ENCODE results near the gene PPP1R7.

Gene PPP1R7

DNA sequence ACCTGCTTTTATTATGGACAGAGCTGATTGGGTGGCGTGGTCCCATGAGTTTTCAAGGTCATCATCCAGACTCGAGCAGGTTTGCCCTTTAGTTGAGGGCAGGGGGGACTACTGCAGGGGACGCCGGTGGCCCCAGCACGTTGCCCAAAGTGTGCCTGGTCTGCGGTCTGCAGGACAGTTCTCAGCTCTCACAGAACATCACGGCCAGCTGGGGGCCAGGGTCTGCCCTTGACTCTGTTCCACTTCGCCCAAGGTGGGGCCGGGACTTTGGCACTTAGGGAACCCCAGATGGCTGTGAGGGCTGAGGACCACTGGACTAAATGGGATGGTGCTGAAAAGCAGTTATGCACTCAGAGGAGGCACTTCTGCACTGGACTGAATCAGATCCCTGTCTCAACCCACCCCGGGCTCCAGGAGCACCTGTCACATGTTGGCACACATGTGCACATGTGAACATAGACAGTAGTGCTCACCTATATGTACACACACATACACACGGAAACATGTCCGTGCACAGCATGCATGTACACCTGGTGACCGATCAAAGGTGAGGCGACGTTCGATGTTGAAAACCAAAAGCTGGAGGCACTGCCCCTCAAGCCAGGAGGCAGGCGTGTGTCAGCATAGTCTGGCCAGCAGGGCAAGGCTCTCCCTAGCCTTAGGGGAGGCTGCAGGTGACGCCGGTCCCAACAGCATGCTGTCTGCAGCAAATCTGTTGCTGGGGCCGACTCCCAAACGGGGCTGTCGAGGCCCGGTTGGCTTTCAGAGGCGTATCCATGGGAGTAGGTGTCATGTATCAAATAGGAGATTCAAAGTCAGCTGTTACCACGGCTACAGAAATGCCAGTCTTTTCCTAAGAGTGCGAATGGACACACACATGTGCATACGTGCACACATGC, 48.4 kb downstream of the PPP1R7 start:
- DNase-seq, result no peak

DNA sequence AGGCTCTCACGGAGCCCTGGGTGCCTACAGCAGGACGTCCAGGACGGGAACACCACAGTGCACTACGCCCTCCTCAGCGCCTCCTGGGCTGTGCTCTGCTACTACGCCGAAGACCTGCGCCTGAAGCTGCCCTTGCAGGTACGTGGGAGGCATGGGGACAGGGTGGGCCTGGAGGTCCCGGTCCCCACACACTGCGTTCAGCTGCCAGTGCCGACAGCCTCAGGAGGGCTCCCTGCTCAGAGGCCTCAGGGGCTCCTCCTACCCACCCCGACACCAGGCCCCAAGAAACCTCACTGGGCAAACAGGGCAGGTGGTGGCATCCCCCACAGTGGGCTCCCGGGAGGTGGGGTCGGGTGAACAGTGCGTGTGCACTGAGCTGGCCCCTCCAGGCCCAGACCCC, 49.0 kb downstream of the PPP1R7 start:
- DNase-seq, result no peak

DNA sequence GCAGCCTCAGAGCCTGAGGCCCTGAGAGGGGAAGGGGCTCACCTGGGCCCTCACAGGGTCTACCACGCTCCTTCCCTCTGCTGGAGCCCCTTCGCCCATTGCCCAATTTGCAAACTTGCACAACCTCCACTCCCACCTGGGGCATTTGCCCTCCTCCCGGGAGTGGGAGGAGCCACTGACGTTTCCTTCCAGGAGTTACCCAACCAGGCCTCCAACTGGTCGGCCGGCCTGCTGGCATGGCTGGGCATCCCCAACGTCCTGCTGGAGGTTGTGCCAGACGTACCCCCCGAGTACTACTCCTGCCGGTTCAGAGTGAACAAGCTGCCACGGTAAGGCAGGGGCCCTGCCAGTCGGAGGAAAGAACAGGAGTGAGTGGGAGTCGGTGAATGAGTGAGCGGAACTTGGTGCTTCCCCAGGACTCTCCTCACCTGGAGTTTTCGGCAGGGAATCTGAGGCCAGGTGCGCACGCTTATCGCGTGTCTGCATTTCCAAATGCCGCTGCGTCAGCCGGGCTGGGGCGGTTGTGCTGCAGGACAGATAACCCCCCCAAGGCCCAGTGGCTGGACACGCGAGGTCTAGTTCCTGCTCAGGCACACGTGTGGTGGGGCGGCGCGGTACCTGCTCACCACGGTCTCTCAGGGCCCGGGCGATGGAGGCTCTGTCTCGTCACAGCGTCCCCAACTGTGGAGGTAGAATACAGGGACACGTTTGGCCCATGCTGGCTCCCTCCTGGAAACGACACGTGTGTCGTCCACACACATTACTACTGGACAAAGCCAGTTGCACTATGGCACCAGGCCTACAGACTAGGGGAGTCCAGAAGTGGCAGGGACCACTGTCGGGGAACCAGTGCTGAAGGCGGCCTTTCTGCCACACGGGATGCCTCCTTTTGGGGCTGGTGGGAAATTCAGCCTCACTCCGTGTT, 49.9 kb downstream of the PPP1R7 start:
- no peak for DNase-seq

- DNase-seq, result no peak
Measured at GRCh38 chr2:241200822-241201395, 50.6 kb downstream of the PPP1R7 start.

DNA sequence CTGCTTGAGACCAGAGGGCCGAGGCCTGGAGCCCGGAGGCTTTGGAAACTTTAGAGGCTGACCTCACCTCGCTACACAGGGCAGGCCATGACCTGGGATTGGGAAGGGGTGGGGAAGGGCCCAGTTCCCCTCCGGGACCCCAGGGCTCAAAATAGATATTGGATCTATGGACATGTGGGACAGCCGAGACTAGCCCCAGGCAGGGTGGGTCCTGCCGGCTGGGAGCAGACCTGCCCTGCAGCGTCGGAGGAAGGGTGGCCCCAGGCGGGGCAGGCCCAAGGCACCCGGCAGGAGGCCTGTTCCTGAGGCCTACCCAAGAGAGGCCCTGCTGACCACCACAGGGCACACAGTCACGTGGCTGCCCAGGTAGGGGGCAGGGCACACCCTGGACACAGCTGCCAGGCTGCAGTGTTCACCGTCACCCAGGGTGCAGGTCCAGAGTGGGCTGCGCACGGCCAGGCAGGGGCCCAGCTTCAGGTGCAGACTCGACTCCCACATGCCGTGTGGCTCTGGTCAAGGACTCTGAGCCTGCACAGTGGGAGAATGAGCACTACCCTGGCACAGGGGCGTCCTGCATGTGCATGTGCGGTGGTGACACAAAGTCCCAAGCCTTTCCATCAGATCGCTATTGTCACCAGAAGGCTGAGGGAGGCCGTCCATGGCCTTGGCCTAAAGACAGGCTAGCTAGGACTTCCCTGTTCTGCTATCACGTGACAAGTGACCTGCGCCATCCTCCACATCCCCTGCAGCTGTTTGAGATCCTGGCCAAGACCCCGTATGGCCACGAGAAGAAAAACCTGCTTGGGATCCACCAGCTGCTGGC, 51.4 kb downstream of the PPP1R7 start:
- DNase-seq, result no peak

DNA sequence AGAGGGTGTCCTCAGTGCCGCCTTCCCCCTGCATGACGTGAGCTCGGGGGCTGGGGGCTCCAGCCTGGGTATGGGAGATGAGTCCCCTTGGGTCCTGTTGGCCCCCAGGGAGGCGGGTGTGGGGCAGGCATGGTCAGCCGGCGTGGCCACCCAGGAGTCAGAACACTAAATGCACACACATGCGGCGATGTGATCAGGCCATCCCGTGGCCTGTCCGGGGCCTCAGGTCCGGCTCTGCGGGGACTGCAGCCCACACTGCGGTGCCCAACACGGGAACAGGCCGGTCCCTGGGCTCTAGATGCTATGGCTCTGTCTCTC, 52.0 kb downstream of the PPP1R7 start:
- no peak for DNase-seq

- no peak for DNase-seq
Measured at GRCh38 chr2:241202681-241203080, 52.4 kb downstream of the PPP1R7 start.

DNA sequence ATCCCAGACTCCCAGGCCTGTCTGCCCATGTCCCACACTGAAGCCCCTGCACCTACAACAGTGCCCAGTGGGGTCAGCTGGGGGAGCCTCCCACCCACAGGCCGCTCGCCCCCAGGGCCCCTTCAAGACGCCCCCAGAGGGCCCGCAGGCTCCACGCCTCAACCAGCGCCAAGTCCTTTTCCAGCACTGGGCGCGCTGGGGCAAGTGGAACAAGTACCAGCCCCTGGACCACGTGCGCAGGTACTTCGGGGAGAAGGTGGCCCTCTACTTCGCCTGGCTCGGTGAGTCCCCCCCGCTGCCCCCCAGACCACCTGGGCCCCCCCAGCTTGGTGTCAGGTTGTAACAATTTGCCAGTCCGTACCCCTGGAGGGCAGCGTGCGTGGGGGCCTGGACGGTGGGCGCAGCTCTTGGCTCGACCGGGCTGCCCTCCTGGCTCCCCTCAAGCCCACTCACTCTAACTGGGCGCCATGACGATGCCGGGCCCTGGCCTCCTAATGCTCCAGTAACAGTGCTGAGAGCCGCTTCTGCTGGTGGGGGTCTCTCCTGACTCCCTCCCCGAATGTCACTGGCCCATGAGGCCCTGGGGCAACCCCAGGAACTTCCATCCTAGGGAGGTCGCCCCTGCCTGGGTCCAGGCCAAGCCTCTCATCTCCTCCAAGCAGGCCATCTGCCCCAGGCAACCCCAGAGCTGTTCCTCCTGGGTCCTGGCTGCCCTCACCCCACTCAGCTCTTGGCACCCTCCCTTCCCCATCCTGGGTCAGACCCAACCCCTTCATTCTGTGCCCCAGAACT, 53.1 kb downstream of the PPP1R7 start:
- DNase-seq, result no peak

DNA sequence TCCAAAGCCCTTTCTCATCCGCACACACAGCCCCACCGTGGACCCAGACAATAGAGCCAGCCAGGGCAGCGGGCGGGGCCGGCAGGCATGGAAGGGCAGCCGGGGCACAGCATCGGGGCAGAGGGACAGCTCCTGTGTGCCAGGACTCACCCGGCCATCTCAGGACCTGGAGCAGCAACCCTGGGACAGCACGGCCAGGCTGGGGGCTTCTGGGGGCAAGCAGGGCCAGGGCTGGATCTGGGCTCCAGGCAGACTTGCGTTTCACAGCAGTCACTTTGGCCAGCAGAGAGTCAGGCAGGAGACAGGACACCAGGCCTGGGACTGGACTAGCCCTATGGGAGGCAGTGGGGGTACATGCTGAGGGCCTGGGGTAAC, 53.7 kb downstream of the PPP1R7 start:
- no peak for DNase-seq

DNA sequence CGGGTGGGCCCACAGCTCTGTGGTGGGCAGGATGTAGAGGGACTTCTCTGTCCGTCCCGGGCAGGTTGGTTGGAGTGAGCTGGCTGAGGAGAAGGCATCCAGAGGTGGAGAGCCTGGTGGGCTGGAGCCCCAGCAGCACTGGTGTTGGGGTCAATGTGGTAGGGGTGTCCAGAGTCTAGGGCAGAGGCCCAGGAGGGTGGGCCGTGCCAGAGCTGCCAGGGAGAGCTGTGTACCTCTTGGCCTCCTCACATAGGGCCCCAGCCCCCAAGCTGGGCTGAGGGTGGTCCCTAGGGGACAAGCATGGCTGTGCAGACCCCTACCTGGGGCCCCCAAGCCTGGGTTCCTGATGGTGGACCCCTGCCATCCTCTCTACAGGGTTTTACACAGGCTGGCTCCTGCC, 54.2 kb downstream of the PPP1R7 start:
- no peak for DNase-seq

DNA sequence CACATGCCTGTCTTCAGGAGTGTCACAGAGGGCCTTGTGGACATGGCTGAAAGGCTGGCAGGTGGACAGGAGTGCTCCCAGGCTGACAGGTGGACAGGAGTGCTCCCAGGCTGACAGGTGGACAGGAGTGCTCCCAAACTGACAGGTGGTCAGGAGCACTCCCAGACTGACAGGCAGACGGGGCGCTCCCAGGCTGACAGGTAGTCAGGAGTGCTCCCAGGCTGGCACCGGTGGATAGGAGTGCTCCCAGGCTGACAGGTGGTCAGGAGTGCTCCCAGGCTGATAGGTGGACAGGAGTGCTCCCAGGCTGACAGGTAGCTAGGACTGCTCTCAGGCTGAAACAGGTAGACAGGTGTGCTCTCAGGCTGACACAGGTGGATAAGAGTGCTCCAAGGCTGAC, 54.8 kb downstream of the PPP1R7 start:
- no peak for DNase-seq

DNA sequence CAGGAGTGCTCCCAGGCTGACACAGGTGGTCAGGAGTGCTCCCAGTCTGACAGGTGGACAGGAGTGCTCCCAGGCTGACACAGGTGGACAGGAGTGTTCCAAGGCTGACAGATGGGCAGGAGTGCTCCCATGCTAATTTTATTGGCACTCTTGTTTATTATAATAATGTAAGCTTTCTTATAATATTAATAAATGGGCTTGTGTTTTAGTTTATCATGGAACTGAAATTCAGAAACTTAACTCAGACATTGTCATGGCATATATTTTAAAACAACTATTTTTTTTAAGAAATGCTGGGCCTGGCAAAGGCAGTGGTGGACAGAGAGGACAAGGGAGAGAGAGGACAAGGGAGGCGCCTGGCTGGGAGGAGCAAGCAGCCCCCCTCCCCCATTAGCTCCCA, 56.9 kb downstream of the PPP1R7 start:
- DNase-seq, result no peak

DNA sequence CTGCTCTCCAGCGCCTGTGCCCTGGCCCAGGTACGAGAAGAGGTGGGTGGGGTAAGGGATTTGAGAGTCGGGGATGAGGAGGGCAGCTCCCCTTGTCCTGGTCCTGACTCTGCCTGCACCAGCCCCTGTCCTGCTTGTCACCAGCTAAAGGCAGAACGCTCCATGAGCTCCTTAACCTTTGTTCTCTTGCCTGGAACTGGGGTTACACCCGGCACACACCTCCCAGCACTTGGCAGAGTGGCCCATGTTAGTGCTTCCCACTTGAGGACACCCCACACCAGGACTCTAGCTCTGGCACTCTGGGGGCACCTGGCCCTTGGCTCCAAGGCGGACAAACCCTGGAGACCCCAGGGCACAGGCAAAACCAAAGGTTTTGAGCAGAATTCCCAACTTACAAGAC, 57.4 kb downstream of the PPP1R7 start:
- no peak for DNase-seq

DNA sequence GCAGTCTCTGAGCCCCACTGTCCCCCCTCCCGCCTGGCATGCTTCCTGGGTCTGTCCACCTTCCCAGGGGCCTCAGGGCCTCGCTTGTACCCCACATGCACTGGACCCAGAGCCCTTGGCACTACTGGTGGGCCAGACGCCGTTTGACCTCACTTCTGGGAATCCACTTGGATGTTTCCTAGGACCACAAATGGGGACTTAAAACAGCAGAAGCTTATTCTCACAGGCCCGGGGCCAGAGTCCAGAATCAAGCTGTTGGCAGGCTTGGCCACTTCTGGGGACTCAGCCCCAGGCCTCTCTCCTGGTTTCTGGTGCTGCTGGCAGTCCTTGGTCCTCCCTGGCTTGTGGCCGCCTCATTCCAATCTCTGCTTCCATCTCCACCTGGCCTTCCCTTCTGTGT, 57.8 kb downstream of the PPP1R7 start:
- no peak for DNase-seq

DNA sequence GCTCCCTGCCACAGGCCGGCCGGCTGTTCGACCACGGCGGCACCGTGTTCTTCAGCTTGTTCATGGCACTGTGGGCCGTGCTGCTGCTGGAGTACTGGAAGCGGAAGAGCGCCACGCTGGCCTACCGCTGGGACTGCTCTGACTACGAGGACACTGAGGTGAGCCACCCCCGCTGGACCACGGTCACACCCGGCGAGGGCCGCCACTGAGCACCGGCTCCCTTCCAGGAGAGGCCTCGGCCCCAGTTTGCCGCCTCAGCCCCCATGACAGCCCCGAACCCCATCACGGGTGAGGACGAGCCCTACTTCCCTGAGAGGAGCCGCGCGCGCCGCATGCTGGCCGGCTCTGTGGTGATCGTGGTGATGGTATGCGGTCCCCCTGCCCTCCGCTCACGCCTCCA, 59.0 kb downstream of the PPP1R7 start:
- no peak for DNase-seq

- DNase-seq, result no peak
Measured at GRCh38 chr2:241211276-241211675, 61.0 kb downstream of the PPP1R7 start.

DNA sequence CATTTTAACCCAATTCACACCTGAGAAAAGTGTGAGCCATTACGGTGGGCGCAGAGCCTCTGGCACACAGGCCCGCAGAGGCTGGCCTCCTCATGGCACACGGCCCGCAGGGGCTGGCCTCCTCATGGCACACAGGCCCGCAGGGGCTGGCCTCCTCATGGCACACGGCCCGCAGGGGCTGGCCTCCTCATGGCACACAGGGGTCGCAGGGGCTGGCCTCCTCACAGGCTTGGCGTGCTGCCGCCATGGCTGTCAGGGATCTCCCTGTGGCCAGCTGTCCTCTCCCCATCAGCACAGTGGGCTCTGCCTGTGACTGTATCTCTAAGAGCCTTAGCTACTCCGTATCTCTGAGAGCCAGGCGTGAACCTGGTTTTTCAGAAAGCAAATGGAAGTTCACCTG, 62.8 kb downstream of the PPP1R7 start:
- DNase-seq, result no peak

- DNase-seq, result no peak
Measured at GRCh38 chr2:241213567-241213966, 63.3 kb downstream of the PPP1R7 start.

DNA sequence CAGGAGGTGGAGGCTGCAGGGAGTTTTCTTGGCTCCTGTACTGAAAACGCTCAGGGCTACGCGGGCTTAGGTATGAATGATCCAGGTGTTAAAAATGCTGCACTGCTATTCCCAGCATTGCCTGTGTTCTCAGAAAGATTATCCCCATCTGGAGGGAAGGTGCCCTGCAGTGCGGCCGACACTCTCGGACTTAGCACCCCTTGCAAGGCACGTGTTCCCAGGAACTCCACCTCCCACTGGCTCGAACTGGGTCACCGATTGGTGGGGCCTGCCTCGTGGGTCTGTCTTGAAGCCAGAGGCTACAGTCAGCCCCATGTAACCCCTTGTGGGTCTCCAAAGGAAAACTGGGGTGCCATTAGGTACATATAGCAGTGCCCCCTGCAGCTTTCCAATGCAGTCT, 63.9 kb downstream of the PPP1R7 start:
- DNase-seq, result no peak

DNA sequence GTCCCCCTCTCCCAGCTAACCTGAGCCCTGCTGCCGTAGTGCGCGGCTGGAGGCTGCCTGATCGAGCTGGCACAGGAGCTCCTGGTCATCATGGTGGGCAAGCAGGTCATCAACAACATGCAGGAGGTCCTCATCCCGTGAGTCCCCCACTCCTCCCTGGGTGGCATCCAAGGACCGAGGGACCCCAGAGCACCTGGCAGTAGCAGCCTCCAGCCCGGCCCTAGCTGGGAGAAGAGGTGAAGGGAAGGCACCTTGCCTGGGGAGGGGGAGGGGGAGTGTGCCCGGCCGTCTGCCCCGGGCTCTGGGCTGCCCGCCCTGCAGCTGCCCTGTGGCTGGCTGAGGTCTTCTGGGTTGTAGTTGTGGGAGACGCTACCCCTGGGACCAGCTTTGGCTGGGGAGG, 64.5 kb downstream of the PPP1R7 start:
- DNase-seq, result no peak

DNA sequence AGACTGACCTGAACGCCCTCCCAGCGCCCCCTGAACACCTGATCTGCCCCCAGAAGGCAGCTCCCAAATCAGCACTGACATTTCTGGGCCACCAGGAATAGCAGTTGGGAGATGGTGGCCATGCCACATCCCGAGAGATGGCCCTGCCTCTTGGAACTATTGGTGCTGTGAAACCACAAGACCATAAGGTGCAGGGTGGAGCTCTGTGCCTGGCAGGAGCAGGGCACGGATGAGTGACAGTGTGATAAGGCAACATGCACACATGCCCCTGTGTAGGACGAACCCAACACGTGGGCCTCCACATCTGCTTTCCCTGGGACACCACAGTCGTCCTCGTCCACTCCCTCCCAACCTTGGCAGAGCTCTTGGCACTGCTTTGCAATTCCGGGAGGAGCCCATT, 65.2 kb downstream of the PPP1R7 start:
- DNase-seq, result no peak

GRCh38 chr2:241216211-241216761, 66.0 kb downstream of the PPP1R7 start:
- DNase-seq, result no peak

All from SIG-M5 (cell line).